ENCODE results near the gene C13orf46. TPM values are rescaled to one million over a fixed set of nuclear protein-coding genes. Genes with fewer than 3 reads are reported as not detected.

The C13orf46 gene
- polyA plus RNA-seq, 2 of the 4 experiments (the other 2 are of a cell fraction), result 0.05 to 0.13 TPM

- 72% methylated on average over 10 of the region's 13 CpGs for WGBS (ENCODE audit: missing lambda C conversion rate)
- H3K4me3 ChIP-seq, result no peak overlapping the region
- H3K4me2 ChIP-seq, result no peak overlapping the region
- ChIA-PET POLR2A (no interaction called here), CTCF (no interaction called here)
- no peak for FAIRE-seq
- no peaks in the 10 kb centered on the region for H3K4me1 ChIP-seq
- H3K27ac ChIP-seq, result no peak overlapping the region
- no peaks in the 10 kb centered on the region for H3K9me3 ChIP-seq
- no peak for ATAC-seq
- no peak for DNase-seq (ENCODE audit: low read depth in 1 of 2, low spot score in 1 of 2)
- TF ChIP-seq HEYL (CRISPR knock-in tag; IDR thresholded peaks at IDR 0.05) (no peak), EHMT2 (IDR thresholded peaks at IDR 0.05; ENCODE audit: low read depth) (no peak), KDM1A (IDR thresholded peaks at IDR 0.05; ENCODE audit: low read depth) (no peak), NPAS2 (CRISPR knock-in tag; IDR thresholded peaks at IDR 0.05; ENCODE audit: borderline replicate concordance) (no peak), TFCP2L1 (CRISPR knock-in tag; IDR thresholded peaks at IDR 0.05) (no peak), RNF2 (IDR thresholded peaks at IDR 0.05; ENCODE audit: borderline replicate concordance, low read depth) (no peak), CHD2 (IDR thresholded peaks at IDR 0.05; ENCODE audit: low read length, partially characterized antibody) (no peak), HOXB13 (CRISPR knock-in tag; IDR thresholded peaks at IDR 0.05; ENCODE audit: low read depth) (no peak), NR3C1 (IDR thresholded peaks at IDR 0.05) (no peak), JUNB (IDR thresholded peaks at IDR 0.05) (no peak), E2F6 (IDR thresholded peaks at IDR 0.05; ENCODE audit: borderline replicate concordance, low read depth) (no peak), SMC3 (IDR thresholded peaks at IDR 0.05) (no peak), ATOH8 (CRISPR knock-in tag; IDR thresholded peaks at IDR 0.05; ENCODE audit: low read depth) (no peak), HOXA7 (CRISPR knock-in tag; IDR thresholded peaks at IDR 0.05) (no peak), MAZ (IDR thresholded peaks at IDR 0.05; ENCODE audit: borderline replicate concordance, low read depth, low read length) (no peak), KDM5A (IDR thresholded peaks at IDR 0.05) (no peak), SREBF2 (IDR thresholded peaks at IDR 0.05) (no peak), RCOR1 (IDR thresholded peaks at IDR 0.05; ENCODE audit: low read depth, low read length) (no peak)
- TF ChIP-seq, protein P1, sequence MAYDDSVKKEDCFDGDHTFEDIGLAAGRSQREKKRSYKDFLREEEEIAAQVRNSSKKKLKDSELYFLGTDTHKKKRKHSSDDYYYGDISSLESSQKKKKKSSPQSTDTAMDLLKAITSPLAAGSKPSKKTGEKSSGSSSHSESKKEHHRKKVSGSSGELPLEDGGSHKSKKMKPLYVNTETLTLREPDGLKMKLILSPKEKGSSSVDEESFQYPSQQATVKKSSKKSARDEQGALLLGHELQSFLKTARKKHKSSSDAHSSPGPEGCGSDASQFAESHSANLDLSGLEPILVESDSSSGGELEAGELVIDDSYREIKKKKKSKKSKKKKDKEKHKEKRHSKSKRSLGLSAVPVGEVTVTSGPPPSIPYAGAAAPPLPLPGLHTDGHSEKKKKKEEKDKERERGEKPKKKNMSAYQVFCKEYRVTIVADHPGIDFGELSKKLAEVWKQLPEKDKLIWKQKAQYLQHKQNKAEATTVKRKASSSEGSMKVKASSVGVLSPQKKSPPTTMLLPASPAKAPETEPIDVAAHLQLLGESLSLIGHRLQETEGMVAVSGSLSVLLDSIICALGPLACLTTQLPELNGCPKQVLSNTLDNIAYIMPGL (CRISPR knock-in tag; IDR thresholded peaks at IDR 0.05; ENCODE audit: borderline replicate concordance), result no peak
- TF ChIP-seq, protein P2, sequence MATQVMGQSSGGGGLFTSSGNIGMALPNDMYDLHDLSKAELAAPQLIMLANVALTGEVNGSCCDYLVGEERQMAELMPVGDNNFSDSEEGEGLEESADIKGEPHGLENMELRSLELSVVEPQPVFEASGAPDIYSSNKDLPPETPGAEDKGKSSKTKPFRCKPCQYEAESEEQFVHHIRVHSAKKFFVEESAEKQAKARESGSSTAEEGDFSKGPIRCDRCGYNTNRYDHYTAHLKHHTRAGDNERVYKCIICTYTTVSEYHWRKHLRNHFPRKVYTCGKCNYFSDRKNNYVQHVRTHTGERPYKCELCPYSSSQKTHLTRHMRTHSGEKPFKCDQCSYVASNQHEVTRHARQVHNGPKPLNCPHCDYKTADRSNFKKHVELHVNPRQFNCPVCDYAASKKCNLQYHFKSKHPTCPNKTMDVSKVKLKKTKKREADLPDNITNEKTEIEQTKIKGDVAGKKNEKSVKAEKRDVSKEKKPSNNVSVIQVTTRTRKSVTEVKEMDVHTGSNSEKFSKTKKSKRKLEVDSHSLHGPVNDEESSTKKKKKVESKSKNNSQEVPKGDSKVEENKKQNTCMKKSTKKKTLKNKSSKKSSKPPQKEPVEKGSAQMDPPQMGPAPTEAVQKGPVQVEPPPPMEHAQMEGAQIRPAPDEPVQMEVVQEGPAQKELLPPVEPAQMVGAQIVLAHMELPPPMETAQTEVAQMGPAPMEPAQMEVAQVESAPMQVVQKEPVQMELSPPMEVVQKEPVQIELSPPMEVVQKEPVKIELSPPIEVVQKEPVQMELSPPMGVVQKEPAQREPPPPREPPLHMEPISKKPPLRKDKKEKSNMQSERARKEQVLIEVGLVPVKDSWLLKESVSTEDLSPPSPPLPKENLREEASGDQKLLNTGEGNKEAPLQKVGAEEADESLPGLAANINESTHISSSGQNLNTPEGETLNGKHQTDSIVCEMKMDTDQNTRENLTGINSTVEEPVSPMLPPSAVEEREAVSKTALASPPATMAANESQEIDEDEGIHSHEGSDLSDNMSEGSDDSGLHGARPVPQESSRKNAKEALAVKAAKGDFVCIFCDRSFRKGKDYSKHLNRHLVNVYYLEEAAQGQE (IDR thresholded peaks at IDR 0.05), result no peak
These were observed 23.3 kb upstream of the C13orf46 start for GRCh38 chr13:113996912-113997745.
